Thyroid gland (tissue), 4 donors: ENCODE data around the gene RFLNA.

ENCODE experiments used
- CTCF ChIP-seq, 6 experiments: fragments of 200-600 bp in 3 of 6; fragments of 450-650 bp in 3 of 6; sonication (generic) in 3 of 6; IDR thresholded peaks; one replicate each; pipeline ENCODE4 v1.5.1; 2016 to 2019; ENCODE audit warnings: antibody characterized with exemption in 6 of 6, mild to moderate bottlenecking in 2 of 6, inconsistent platforms in 1 of 6, moderate library complexity in 1 of 6
- POLR2A ChIP-seq, 2 donors: fragments of 450-650 bp; IDR thresholded peaks; one replicate each; pipeline ENCODE4 v1.6.1; 2017; ENCODE audit warnings: antibody characterized with exemption in 2 of 2, mild to moderate bottlenecking in 2 of 2, moderate library complexity in 1 of 2

GRCh38 chr12:124309744-124310143 is 14.9 kb downstream of the RFLNA start:
- TF ChIP-seq CTCF (IDR thresholded peaks at IDR 0.05) (no peak), POLR2A (IDR thresholded peaks at IDR 0.05) (no peak)
